ENCODE data around the gene ARMC7.

ARMC7 gene

DNA sequence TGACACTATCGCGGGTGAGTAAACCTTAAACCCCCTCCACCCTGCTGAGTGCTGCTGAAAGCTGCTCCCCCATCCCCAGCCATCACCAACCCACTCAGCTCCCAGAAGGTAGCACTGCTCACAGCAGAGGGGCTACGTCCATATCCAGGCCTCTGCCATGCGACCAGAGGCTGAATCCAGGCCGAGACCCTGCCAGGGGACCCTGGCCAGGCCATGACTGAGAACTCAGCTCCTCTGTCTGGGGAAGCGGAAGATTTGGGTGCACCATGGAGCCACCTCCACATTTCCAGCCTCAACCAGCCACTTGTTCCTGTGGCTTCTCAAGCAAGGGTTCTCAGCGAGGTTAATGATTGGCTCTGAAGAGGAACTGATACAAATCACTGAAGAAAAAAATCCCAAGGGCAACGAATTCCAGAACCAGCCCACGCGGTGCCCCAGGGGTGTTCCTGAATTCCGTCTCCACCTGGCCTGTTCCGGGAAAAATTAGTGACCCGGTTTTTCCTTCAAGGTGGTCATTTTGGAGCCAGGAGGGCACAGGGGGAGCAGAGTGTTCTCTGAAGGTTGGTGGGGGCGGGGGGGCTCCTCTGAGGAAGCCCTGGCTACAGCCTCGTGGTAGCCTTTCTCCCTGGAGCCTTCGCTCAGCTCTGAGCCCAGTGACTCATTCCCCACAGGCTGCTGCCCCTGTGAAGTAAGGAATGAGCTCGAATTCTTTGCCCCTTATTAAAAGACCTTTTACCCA is 31.3 kb upstream of the ARMC7 start:
- H3K18ac ChIP-seq (ENCODE audit: low read depth in 1 of 2, low read length in 2 of 2): peak overlapping the region; percentile 78 to 84
- H2BK5ac ChIP-seq (ENCODE audit: low read depth, low read length, poor library complexity, severe bottlenecking): peak overlapping the region; percentile 97
- peak overlapping the region; percentile 64 for H3K4me2 ChIP-seq (ENCODE audit: low read length, poor library complexity, severe bottlenecking)
- peaks cover 2% of the 10 kb centered on the region for H3K79me1 ChIP-seq (replicated peaks; ENCODE audit: low read length, poor library complexity, severe bottlenecking)
- H2BK15ac ChIP-seq (ENCODE audit: low read depth, poor library complexity, severe bottlenecking): peak overlapping the region; percentile 8
- H3K23ac ChIP-seq (ENCODE audit: low read length in 2 of 2): peak overlapping the region in 1 of 2 experiments; percentile 16
- peak overlapping the region; percentile 13 to 66 for H3K4ac ChIP-seq (ENCODE audit: low read depth in 1 of 2, low read length in 2 of 2)
- peak overlapping the region; percentile 100 for H2AK5ac ChIP-seq (ENCODE audit: low read length, severe bottlenecking)
- peak overlapping the region in 1 of 2 experiments; percentile 19 for H3K14ac ChIP-seq (ENCODE audit: low read length in 2 of 2)
- no peak overlapping the region for H3K4me3 ChIP-seq (ENCODE audit: insufficient read depth in 1 of 2, low read depth in 1 of 2, low read length in 2 of 2)
- H3K27me3 ChIP-seq (ENCODE audit: control insufficient read depth in 1 of 2, insufficient read depth in 1 of 2, low read length in 2 of 2): no peaks in the 10 kb centered on the region
- peak overlapping the region; percentile 96 for H4K8ac ChIP-seq (ENCODE audit: low read length)
- WGBS: 54% methylated on average over 17 of the region's 17 CpGs
- H3K36me3 ChIP-seq (ENCODE audit: control insufficient read depth in 1 of 2, insufficient read depth in 2 of 2, low read depth in 1 of 2, low read length in 2 of 2): peaks cover 0 to 2% of the 10 kb centered on the region in 2 experiments
- peak overlapping the region; percentile 99 for H3K27ac ChIP-seq (ENCODE audit: low read length, poor library complexity, severe bottlenecking)
- H3K4me1 ChIP-seq (ENCODE audit: control insufficient read depth, insufficient read depth, low read depth, low read length): peaks cover 38% of the 10 kb centered on the region
- H2AFZ ChIP-seq (ENCODE audit: low read depth, low read length): peak overlapping the region; percentile 6
- peak overlapping the region; percentile 82 for H2BK120ac ChIP-seq (ENCODE audit: low read depth, low read length)
- H4K91ac ChIP-seq (ENCODE audit: low read length): peak overlapping the region; percentile 88
- peak overlapping the region; percentile 84 to 98 for H2BK12ac ChIP-seq (ENCODE audit: low read length in 2 of 2)
- H3K9ac ChIP-seq (ENCODE audit: low read length): peak overlapping the region; percentile 51
- H3K9me3 ChIP-seq (ENCODE audit: control insufficient read depth, low read length): no peaks in the 10 kb centered on the region
- peak; percentile 70 for DNase-seq

DNA sequence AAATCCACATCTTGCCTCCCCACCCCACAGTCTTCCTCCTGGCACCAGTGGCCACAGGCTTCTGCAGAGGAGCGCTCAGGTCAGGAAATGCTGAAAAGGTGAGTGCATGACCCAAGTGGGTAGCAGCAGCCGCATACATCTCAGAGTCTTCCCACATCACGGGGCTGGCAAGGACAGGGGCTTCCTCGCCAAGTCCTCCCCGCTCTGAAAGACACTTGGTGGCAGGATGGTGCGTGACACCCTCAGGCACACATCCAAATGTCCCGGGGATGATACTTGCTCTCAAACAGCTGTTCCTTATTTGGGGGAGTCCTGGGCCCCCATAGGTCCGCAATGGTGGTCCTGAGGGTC is 30.8 kb upstream of the ARMC7 start:
- peak overlapping the region; percentile 88 for H2BK5ac ChIP-seq (ENCODE audit: low read depth, low read length, poor library complexity, severe bottlenecking)
- WGBS: 69% methylated on average over 8 of the region's 8 CpGs

DNA sequence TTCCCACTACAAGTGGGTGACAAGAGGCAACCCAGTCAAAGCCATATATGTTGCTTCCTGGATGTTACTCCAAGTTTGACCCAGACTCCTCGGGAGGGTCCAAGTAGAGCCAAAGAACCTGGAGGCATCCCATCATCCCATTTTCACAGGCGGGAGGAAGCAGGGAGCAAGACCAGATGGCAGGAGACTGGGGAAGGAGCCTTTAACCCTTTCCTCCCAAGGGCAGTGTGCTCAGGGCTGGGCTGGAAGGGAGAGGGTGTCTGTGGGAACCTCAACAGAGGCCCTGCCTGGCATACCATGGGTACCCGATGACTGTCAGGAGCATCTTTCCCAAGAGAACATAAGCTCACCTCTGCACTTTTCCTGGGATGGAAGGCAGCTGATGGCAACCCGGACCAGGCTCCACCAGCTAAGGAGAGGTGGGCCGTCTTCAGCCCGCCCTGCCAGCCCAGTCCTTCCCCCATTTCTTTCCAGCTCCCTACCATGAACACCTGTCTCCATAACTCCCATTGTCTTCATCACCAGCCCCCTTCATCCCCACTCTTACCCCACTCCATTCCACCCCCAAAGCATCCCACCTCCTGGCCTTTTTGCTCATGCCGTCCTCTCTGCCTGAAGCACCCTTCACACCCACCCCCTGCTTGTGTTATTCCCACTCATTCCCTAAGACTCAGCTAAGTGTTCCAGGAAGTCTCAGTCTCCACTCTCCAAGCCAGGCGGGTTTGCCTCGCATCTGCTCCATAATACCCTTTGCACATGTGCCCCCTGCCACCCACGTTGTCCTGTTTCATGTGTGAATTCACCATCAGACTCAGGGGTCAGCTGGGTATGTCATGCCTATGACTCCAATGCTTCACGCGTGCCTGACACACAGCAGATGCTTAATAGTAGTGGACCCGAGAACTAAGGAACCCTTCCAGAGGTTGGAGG is 27.9 kb upstream of the ARMC7 start:
- WGBS: 88% methylated on average over 11 of the region's 13 CpGs
- Histone ChIP-seq H3K27ac (ENCODE audit: low read length, poor library complexity, severe bottlenecking) (no peak overlapping the region), H3K4me2 (ENCODE audit: low read length, poor library complexity, severe bottlenecking) (no peak overlapping the region), H3K4me3 (ENCODE audit: insufficient read depth in 1 of 2, low read depth in 1 of 2, low read length in 2 of 2) (no peak overlapping the region), H3K27me3 (ENCODE audit: control insufficient read depth in 1 of 2, insufficient read depth in 1 of 2, low read length in 2 of 2) (no peaks in the 10 kb centered on the region), H3K18ac (ENCODE audit: low read depth in 1 of 2, low read length in 2 of 2) (peak overlapping the region in 1 of 2 experiments; percentile 61), H3K9ac (ENCODE audit: low read length) (no peak overlapping the region), H2BK120ac (ENCODE audit: low read depth, low read length) (no peak overlapping the region), H4K8ac (ENCODE audit: low read length) (peak overlapping the region; percentile 19), H2BK15ac (ENCODE audit: low read depth, poor library complexity, severe bottlenecking) (no peak overlapping the region), H3K23ac (ENCODE audit: low read length in 2 of 2) (no peak overlapping the region), H4K91ac (ENCODE audit: low read length) (peak overlapping the region; percentile 9), H3K4me1 (ENCODE audit: control insufficient read depth, insufficient read depth, low read depth, low read length) (peaks cover 48% of the 10 kb centered on the region), H2AFZ (ENCODE audit: low read depth, low read length) (no peak overlapping the region), H3K4ac (ENCODE audit: low read depth in 1 of 2, low read length in 2 of 2) (peak overlapping the region in 1 of 2 experiments; percentile 18), H3K9me3 (ENCODE audit: control insufficient read depth, low read length) (no peaks in the 10 kb centered on the region), H2AK5ac (ENCODE audit: low read length, severe bottlenecking) (peak overlapping the region; percentile 92), H3K79me1 (replicated peaks; ENCODE audit: low read length, poor library complexity, severe bottlenecking) (peaks cover 2% of the 10 kb centered on the region), H3K14ac (ENCODE audit: low read length in 2 of 2) (peak overlapping the region in 1 of 2 experiments; percentile 9), H3K36me3 (ENCODE audit: control insufficient read depth in 1 of 2, insufficient read depth in 2 of 2, low read depth in 1 of 2, low read length in 2 of 2) (peaks cover 0 to 2% of the 10 kb centered on the region in 2 experiments), H2BK5ac (ENCODE audit: low read depth, low read length, poor library complexity, severe bottlenecking) (no peak overlapping the region), H2BK12ac (ENCODE audit: low read length in 2 of 2) (peak overlapping the region; percentile 34 to 69)
- no peak for DNase-seq

More for the DNA sequence above, 30.8 kb upstream of the ARMC7 start:
- no peak for DNase-seq
- no peak overlapping the region for H2BK15ac ChIP-seq (ENCODE audit: low read depth, poor library complexity, severe bottlenecking)
- H3K79me1 ChIP-seq (replicated peaks; ENCODE audit: low read length, poor library complexity, severe bottlenecking): peaks cover 2% of the 10 kb centered on the region
- H3K27me3 ChIP-seq (ENCODE audit: control insufficient read depth in 1 of 2, insufficient read depth in 1 of 2, low read length in 2 of 2): no peaks in the 10 kb centered on the region
- no peaks in the 10 kb centered on the region for H3K9me3 ChIP-seq (ENCODE audit: control insufficient read depth, low read length)
- H3K27ac ChIP-seq (ENCODE audit: low read length, poor library complexity, severe bottlenecking): peak overlapping the region; percentile 99
- H3K23ac ChIP-seq (ENCODE audit: low read length in 2 of 2): peak overlapping the region in 1 of 2 experiments; percentile 16
- no peak overlapping the region for H2BK120ac ChIP-seq (ENCODE audit: low read depth, low read length)
- peaks cover 42% of the 10 kb centered on the region for H3K4me1 ChIP-seq (ENCODE audit: control insufficient read depth, insufficient read depth, low read depth, low read length)
- H3K18ac ChIP-seq (ENCODE audit: low read depth in 1 of 2, low read length in 2 of 2): peak overlapping the region; percentile 78 to 84
- peak overlapping the region; percentile 6 for H2AFZ ChIP-seq (ENCODE audit: low read depth, low read length)
- H4K91ac ChIP-seq (ENCODE audit: low read length): peak overlapping the region; percentile 30
- no peak overlapping the region for H3K9ac ChIP-seq (ENCODE audit: low read length)
- peak overlapping the region; percentile 80 for H2BK12ac ChIP-seq (ENCODE audit: low read length in 2 of 2)
- peak overlapping the region; percentile 97 for H2AK5ac ChIP-seq (ENCODE audit: low read length, severe bottlenecking)
- peaks cover 0 to 2% of the 10 kb centered on the region in 2 experiments for H3K36me3 ChIP-seq (ENCODE audit: control insufficient read depth in 1 of 2, insufficient read depth in 2 of 2, low read depth in 1 of 2, low read length in 2 of 2)
- peak overlapping the region; percentile 16 for H4K8ac ChIP-seq (ENCODE audit: low read length)
- H3K4me3 ChIP-seq (ENCODE audit: insufficient read depth in 1 of 2, low read depth in 1 of 2, low read length in 2 of 2): no peak overlapping the region
- H3K4ac ChIP-seq (ENCODE audit: low read depth in 1 of 2, low read length in 2 of 2): peak overlapping the region; percentile 15 to 29
- H3K4me2 ChIP-seq (ENCODE audit: low read length, poor library complexity, severe bottlenecking): peak overlapping the region; percentile 30
- H3K14ac ChIP-seq (ENCODE audit: low read length in 2 of 2): peak overlapping the region in 1 of 2 experiments; percentile 84
